NK-92 treated with Interleukin-12 subunit alpha and Interleukin-12 subunit beta, amount 100 ng/mL, for 24 hours (cell line): ENCODE measurements around the gene RUNX1.
"Not testable (repeated sequence)": the region's sequence is repeated elsewhere in the genome, so short reads cannot be mapped to it uniquely, and the experiment has no call there.

Experiments
- DNase-seq: peaks from one replicate; lab custom pipeline; 2025; lab: John Stamatoyannopoulos, UW

Gene RUNX1

GRCh38 chr21:35016517-35017188 is 32.4 kb downstream of the RUNX1 start:
- DNase-seq: no peak

DNA sequence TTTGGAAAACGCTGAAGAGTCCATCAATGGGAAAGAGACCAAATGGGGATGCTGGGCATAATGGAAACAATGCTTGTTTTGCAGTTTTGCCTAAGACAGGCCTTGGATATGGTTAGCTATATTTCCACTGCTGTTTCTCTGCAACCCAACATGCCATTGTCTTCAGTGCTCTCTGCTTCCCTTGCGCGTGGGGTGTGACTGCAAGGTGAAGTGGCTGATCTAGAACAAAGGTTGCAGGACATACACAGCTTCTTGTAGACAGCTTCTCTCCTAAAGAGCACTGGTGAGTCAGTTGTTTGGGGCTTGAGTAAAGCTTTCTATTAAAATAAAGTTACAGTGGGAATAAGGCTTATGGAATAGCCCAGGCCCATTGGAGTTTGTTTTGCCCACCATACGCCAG is 33.0 kb downstream of the RUNX1 start:
- no peak for DNase-seq

DNA sequence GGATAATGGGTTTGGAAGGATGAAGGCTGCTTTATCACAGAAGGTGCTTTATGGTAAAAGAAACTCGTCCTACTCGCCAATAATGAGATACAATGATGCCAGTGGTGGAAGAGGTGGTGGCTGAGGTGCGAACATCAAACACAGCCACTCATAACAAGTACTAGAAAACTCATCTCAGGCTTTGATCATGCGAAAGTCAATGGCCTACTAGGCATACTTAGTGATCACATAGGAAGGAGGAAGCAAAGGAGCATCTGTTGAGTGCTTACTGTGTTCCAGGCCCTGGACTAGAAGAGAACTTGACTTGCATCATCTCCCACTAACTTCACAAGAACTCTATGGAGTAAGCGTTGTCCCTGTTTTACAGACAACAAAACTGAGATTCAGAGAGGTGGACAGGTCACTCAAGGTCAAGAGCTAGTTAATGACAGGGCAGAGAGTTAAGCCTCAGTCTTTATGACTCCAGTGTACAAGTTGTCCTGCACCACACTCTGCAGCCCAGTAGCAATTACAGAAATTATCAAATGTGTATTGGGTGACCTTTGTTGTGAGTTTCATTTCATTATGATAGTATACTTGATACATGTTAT is 33.6 kb downstream of the RUNX1 start:
- no peak for DNase-seq

GRCh38 chr21:35014302-35015041 is 34.6 kb downstream of the RUNX1 start:
- no peak for DNase-seq

- no peak for DNase-seq
These were observed 37.4 kb downstream of the RUNX1 start for GRCh38 chr21:35011681-35012080.

- DNase-seq: no peak
These were observed 38.7 kb downstream of the RUNX1 start for GRCh38 chr21:35010447-35010846.

DNA sequence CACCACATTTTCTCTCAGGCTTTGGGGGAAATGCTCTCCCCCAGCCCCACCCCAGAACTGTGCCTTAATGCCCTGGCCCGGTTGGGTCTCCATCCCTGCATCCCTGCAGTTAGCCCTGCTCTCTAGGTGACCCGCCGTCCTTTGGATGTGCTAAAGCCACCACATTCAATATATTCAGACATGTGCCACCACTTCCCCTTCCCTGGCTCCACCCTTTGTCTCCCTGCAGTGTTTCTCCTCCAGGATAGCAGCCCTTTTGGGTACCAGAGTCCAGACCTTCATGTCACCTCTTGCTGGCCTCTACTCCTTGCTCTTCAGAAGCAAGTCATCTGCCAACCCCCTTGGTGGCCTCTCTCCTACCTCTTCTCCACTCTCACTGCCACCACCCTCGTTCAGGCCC is 41.8 kb downstream of the RUNX1 start:
- no peak for DNase-seq

- no peak for DNase-seq
These were observed 42.3 kb downstream of the RUNX1 start for GRCh38 chr21:35006771-35007170.

DNA sequence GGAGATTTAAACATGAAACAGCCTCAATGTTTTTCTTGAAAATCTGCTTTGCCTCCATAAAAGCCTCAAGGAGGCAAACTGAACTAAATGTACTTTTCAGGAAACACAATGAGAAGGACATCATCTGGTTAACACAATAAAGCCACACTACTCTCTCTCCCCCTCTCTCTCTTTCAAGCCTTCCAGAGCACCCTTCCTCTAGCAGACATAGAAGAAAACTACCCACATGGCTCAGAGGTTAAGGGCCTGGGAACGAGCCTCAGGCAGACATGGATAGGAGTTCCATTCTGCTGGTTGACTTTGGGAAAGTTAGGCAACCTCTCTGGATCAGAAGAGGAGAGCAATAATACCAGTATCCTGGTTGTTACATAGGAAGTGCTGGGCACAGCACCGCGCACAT is 42.9 kb downstream of the RUNX1 start:
- DNase-seq: no peak

GRCh38 chr21:35005560-35006224 is 43.4 kb downstream of the RUNX1 start:
- DNase-seq: no peak

DNA sequence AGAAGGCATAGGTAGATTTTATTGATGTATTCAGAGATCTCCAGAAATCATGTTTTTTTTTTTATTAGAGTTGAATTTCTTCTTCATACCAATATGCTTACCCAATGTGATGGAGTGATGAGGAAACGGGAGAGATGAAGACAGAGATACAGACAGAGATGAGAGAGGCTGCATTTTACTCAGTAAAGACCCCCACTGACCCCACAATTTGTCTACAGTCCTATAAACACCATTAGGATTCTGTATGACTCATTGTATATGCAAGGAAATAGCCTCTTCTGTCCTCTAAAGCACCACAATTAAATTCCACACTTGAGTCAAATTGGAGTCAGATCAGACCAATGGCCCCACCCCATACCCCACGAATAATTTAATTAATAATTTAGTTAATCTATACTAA is 44.0 kb downstream of the RUNX1 start:
- DNase-seq: no peak

GRCh38 chr21:35004314-35004713 is 44.8 kb downstream of the RUNX1 start:
- DNase-seq: no peak

- DNase-seq: no peak
These were observed 46.0 kb downstream of the RUNX1 start for GRCh38 chr21:35002879-35003722.

DNA sequence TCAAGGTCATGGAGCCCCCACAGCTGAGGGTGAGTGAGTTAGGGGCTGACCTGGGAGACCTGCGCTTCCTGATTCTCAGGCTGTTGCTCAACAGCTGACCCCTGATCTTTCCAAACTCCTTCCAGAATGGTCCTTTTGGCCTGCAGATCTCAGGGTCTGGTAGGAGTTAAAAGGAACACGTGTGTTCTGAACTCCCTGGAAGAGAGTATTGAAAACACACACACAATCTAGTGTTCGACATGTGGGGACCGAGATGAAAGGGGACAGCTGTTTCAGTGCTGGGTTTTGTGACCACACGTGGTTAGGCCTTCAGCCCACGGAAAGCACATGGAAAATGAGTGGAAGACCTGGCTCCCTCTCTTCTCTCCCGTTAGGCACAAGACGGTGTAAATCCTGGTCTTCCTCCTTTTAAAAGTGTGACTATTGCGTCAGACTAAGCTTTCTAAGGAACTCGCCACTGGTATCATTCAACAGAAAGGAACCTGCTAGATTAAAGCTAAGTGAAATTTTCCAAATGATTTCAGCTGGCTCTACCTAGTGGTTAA is 49.6 kb downstream of the RUNX1 start:
- DNase-seq: no peak

- no peak for DNase-seq
These were observed 50.9 kb downstream of the RUNX1 start for GRCh38 chr21:34998176-34998575.

- DNase-seq: no peak
These were observed 51.8 kb downstream of the RUNX1 start for GRCh38 chr21:34997294-34997693.

GRCh38 chr21:34996304-34997101 is 52.6 kb downstream of the RUNX1 start:
- peak; percentile 62 for DNase-seq

GRCh38 chr21:34995979-34996303 is 53.2 kb downstream of the RUNX1 start:
- no peak for DNase-seq

- peak; percentile 21 for DNase-seq
These were observed 54.1 kb downstream of the RUNX1 start for GRCh38 chr21:34994766-34995631.

DNA sequence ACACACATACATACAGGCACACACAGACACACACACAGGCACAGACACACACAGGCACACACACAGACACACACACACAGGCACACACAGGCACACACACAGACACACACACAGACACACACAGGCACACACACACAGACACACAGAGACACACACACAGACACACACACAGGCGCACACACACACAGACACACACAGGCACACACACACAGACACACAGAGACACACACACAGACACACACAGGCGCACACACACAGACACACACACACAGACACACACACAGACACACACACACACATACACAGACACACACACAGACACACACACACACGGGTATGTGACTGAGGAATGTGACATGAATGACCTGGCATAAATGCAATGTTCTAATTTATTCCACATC is 55.6 kb downstream of the RUNX1 start:
- DNase-seq: not testable (repeated sequence)
